OCI-M2 (cell line): ENCODE measurements around the gene PVALB.

Experiments
- DNase-seq: peaks from one replicate; lab custom pipeline; 2025; ENCODE audit not compliant: unreplicated experiment; lab: John Stamatoyannopoulos, UW

PVALB gene

DNA sequence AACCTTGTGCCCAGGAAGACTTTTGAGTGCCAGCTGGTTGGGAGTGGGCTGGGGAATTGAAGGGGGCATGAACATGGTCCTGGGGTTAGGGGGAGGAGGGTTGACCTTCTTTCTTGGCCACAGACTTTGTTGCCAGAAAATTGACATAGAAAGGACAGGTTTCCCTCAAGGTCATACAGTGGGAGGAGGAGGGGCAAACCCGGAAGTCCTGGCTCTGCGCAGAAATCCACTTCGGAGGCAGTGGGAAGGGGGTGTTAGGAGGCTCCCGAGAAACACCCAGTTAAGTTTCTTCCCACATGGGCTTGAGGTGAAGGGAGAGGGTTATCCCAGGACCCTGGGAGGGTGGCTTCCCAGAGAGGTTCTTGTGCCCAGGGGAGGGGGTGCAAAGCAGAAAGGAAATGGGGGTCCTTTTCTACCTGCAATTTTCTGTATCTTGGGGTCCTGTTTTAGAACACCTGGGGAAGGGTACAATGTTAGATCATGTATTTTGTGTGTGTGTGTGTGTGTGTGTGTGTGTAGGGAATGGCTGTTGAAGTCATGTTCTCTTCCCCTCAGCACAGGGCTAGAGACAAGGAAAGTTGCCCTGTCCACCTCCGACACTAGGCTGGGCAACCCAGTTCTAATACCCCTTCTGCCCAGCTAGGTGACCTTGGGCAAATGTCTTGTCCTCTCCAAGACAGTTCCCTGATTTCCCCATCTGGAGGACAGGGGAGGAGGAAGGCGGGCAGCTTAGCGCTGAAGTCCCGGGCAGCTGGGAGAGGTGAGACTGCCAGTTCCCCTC lies 1.1 kb downstream of the PVALB start:
- DNase-seq: no peak

DNA sequence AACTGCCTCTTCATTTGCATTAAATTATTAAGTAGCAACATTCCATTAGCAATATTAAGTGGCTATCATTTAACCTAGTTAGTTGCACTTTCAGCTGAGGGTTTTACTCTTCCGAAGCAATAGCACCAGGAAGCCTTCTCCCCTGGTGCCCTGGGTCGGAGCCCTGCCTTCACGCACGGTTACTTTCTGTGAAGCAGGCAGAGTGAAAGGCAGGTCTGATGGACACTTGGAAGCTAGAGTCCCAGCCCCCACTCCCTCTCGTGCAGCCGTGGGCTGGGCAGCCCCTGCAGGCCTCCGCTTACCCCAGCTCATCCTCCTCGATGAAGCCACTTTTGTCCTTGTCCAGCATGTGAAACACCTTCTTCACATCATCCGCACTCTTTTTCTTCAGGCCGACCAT lies 2.0 kb downstream of the PVALB start:
- DNase-seq: no peak

GRCh38 chr22:36811094-36811800 lies 5.6 kb downstream of the PVALB start:
- DNase-seq: no peak

- no peak for DNase-seq
Observed at GRCh38 chr22:36809351-36809750, 7.5 kb downstream of the PVALB start.

DNA sequence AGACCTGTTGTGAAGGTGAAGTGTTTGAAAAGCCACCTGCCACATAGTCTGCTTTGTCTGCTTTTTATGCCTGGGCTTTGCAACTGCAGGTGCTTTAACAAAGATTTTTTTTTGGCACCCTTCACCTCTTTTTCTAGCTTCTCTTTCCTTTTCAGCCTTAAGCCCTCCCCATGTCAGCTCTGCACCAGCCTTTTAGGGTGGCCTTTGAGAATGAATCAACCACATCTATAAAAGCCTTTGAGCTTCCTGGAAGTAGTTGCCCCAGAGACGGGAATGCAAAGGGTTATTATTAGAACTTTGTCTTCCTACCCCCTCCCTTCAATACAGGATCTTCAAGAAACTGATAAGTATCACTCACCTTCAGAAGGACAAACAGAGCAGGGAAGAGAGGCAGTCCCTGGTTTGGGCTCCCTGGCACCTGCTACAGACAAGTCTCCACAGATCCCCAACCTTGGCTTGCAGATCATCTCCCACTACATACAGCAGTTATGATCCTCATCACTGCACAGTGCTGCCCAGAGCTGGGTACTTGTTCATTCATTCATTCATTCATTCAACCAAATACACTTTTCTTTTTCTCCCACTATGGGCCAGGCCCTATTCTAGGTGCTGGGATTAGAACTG lies 8.0 kb downstream of the PVALB start:
- DNase-seq: no peak

- DNase-seq: no peak
Observed at GRCh38 chr22:36807627-36808026, 9.2 kb downstream of the PVALB start.

GRCh38 chr22:36806835-36807234 lies 10.0 kb downstream of the PVALB start:
- no peak for DNase-seq

DNA sequence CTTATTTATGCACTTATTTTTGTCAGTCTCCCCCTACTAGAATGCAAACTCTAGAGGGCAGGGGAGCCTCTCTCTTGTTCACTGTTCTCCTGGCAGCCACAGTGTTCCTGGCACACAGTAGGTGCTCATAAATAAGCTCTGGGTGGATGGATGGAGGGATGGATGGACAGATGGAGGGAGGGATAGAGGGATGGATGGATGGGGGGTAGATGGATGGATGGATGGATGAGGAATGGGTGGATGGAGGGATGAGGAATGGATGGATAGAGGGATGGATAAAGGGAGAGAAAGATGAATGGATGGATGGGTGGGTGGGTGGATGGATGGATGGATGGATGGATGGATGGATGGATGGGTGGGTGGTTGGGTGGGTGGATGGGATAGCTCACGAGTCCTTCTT lies 13.5 kb downstream of the PVALB start:
- DNase-seq: no peak

GRCh38 chr22:36798674-36799066 lies 18.2 kb downstream of the PVALB start:
- no peak for DNase-seq

GRCh38 chr22:36797911-36798673 lies 18.7 kb downstream of the PVALB start:
- no peak for DNase-seq

- DNase-seq: no peak
Observed at GRCh38 chr22:36797374-36797773, 19.5 kb downstream of the PVALB start.

- no peak for DNase-seq
Observed at GRCh38 chr22:36796552-36797175, 20.2 kb downstream of the PVALB start.

DNA sequence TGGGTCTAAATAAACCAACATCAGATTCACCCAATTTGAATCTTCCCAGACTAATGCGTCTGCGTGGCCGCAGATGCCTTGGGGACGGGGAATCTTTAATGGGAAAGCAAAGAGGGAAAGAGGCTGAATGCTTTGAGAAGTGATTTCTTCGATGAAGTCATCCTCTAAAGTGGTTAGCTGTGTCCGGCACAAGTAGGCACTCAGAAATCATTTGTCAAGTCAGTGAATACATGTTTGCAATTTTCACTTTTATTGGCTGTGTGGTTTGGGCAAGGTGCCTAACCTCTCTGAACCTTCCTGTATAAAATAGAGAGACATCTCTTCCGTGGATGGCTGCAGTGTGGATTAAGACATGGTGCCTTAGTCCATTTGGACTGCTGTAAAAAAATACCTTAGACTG lies 21.2 kb downstream of the PVALB start:
- DNase-seq: no peak

- no peak for DNase-seq
Observed at GRCh38 chr22:36790648-36791047, 26.2 kb downstream of the PVALB start.

GRCh38 chr22:36787204-36787988 lies 29.4 kb downstream of the PVALB start:
- no peak for DNase-seq

DNA sequence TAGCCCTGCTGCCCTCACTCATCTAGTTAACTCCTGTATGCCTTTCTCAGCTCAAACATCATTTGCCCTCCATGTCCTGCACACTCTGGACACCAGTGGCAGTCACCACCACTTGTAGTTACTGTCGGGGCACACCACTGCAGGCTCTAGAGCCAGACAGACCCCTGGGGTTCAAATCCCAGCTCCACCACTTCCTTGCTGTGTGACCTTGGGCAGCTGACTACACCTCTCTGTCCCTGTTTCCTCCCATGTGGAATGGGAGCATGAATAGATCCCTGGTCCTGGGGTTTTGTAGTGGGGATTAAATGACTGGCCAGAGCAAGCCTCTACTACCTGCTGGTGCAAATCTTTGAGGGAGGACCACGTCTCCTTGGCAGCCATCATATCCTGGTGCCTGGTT lies 33.1 kb downstream of the PVALB start:
- DNase-seq: no peak

- DNase-seq: peak; percentile 14
Observed at GRCh38 chr22:36781656-36782627, 34.9 kb downstream of the PVALB start.

DNA sequence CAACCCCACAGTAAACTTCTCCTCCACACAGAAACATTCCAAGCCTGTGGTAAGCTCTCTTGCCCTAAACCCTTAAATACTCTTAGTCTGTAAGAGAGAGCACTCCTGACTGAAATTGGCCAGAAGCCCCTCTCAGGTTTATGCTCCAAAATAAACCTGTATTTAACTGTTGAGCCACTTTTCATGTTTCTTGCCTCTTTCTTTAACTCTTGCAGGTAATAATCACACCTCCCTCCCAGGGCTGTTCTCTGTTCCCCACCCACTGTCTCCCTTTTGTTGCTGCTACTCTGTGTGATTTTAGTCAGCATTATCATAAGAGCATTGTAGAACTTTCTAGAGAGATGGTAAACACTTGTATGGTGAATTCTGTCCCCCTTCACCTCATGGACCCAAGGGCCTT lies 38.8 kb downstream of the PVALB start:
- no peak for DNase-seq

- no peak for DNase-seq
Observed at GRCh38 chr22:36776722-36777121, 40.1 kb downstream of the PVALB start.
